ENCODE measurements around the gene NCR3LG1.

NCR3LG1 gene

GRCh38 chr11:17391493-17392355, 40.1 kb downstream of the NCR3LG1 start:
- TF ChIP-seq, protein P1, sequence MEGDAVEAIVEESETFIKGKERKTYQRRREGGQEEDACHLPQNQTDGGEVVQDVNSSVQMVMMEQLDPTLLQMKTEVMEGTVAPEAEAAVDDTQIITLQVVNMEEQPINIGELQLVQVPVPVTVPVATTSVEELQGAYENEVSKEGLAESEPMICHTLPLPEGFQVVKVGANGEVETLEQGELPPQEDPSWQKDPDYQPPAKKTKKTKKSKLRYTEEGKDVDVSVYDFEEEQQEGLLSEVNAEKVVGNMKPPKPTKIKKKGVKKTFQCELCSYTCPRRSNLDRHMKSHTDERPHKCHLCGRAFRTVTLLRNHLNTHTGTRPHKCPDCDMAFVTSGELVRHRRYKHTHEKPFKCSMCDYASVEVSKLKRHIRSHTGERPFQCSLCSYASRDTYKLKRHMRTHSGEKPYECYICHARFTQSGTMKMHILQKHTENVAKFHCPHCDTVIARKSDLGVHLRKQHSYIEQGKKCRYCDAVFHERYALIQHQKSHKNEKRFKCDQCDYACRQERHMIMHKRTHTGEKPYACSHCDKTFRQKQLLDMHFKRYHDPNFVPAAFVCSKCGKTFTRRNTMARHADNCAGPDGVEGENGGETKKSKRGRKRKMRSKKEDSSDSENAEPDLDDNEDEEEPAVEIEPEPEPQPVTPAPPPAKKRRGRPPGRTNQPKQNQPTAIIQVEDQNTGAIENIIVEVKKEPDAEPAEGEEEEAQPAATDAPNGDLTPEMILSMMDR (IDR thresholded peaks at IDR 0.05), result no peak

GRCh38 chr11:17392872-17393271, 41.3 kb downstream of the NCR3LG1 start:
- TF ChIP-seq, protein P1 (IDR thresholded peaks at IDR 0.05), result no peak

DNA sequence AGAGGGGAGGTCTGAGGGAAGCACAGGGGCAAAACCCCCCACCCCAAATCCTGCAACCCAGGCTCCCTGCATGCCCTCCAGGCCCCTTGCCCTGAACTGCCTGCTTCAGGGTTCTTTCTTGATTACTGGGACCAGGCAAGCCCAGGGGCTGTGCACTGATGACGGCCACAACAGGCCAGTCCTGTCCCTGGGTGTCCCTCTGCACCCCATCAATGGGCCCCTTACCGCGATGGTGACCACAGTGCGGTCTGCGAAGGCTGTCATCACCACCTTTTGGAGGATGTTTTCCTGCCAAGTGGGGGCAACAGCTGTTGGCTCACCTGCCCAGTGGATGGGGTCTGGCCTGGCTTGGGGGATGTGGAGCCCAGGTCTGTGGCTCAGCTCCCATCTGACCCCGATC, 41.9 kb downstream of the NCR3LG1 start:
- TF ChIP-seq, protein P1 (IDR thresholded peaks at IDR 0.05), result no peak

- TF ChIP-seq, protein P1 (IDR thresholded peaks at IDR 0.05), result no peak
These were observed 43.3 kb downstream of the NCR3LG1 start for GRCh38 chr11:17394743-17395390.

- TF ChIP-seq, protein P1 (IDR thresholded peaks at IDR 0.05), result no peak
These were observed 44.0 kb downstream of the NCR3LG1 start for GRCh38 chr11:17395554-17395961.

DNA sequence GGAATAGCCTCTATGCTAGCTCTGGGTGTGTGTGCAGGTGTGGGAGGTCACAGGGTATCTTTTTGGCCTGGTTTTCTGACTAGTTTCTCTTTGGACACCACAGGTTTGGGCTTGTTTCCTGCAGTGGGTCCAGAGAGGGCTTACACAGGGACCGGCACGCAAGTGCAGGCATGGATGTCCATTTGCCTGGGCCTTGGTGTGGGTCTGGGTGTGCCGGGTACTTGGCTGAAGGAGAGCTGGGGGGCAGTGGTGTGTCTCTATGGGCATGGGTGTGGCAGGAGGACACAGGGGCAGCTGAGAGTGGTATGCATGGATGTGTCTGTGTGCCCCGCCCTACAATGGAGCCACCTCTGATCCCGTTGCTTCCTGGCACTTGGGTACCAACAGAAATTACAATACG, 44.4 kb downstream of the NCR3LG1 start:
- TF ChIP-seq, protein P1 (IDR thresholded peaks at IDR 0.05), result no peak

DNA sequence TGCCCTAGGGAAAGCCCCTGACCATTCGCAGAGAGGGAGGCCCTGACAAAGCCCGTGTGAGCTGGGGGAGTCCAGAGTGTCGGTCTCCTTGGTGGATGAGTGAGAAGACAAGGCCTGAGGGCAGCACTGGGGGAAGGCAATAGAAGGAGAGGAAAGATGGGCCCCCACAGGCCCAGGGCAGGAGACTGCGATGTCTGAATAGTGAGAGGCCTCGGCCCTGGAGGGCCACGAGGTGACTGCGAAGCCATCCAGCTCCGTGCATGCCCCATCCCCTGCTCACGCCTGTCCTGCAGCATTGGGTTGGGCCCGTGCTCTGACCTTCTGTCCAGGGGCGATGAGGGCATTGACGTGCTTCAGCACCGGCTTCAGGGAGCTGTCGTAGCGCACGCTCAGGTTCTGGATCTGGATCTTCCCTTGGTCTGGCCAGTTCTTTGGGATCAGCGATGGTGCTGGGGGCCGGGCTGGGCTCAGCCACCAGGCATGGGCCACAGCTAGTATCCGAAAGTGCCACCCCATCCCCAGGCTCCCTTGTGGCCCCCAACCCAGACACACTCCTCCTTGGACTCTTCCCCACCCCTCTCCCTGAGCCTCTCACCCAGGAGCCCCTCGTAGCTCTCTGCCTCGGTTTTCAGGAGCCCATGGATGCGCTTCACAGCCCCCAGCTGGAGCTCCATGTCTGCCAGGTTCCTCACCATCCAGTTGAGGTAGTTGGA, 45.2 kb downstream of the NCR3LG1 start:
- TF ChIP-seq, protein P1 (IDR thresholded peaks at IDR 0.05), result no peak
